AG04449 (cell line): Measurements from ENCODE around the gene ALG9.

Experiments used
- CTCF ChIA-PET: fragments of 350-600 bp; formaldehyde crosslinking; extraction: SDS; loops from one replicate; lab custom pipeline; 2021; ENCODE audit warnings: antibody characterized with exemption; lab: Yijun Ruan, JAX
- POLR2A ChIA-PET: fragments of 400-600, 350-600 bp; formaldehyde crosslinking; extraction: SDS; loops from one replicate; lab custom pipeline; 2020; ENCODE audit warnings: antibody characterized with exemption, inconsistent platforms; lab: Yijun Ruan, JAX
- DNase-seq: peaks from one replicate; pipeline ENCODE4 v3.0.0-alpha.2; 2010; ENCODE audit warnings: low read depth, low spot score
- H3K4me3 ChIP-seq: 2 replicates; pipeline ENCODE4 v1.5.1; 2011; ENCODE audit warnings: low read depth, mild to moderate bottlenecking, control low read depth, low read length
- CTCF ChIP-seq: IDR thresholded peaks from one replicate; pipeline ENCODE4 v1.5.1; 2011; ENCODE audit warnings: mild to moderate bottlenecking, moderate library complexity, low read length, control low read depth, inconsistent platforms; ENCODE audit not compliant: insufficient read depth; ENCODE audit errors: missing control alignments

The ALG9 gene

DNA sequence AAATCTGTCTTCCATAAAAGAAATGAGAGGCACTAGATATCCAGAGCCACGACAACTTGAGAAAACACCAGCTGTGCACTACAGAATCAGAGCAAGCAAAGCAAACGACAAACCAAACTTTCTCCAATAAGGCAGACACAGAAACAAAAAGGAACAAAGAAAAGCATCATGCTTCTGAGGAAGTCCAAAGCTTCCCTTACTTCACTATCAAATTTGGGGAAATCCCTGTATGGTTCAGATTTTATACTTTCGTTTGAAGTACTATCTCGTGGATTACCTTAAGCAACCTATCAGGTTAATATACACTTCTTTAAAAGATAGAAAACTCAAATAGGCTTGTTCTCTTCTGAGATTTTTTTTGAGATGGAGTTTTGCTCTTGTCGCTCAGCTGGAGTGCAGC is 27.7 kb downstream of the ALG9 start:
- ChIA-PET POLR2A (no interaction called here), CTCF (interaction anchor here (0.7 to 7.6 kb wide), 21 partner anchors 10 to 398 kb away, joined by 3 to 66 read pairs (median 12); no protein-coding TSS in a partner anchor)
- TF ChIP-seq CTCF: no peak
- DNase-seq: no peak
- no peak overlapping the region for H3K4me3 ChIP-seq

DNA sequence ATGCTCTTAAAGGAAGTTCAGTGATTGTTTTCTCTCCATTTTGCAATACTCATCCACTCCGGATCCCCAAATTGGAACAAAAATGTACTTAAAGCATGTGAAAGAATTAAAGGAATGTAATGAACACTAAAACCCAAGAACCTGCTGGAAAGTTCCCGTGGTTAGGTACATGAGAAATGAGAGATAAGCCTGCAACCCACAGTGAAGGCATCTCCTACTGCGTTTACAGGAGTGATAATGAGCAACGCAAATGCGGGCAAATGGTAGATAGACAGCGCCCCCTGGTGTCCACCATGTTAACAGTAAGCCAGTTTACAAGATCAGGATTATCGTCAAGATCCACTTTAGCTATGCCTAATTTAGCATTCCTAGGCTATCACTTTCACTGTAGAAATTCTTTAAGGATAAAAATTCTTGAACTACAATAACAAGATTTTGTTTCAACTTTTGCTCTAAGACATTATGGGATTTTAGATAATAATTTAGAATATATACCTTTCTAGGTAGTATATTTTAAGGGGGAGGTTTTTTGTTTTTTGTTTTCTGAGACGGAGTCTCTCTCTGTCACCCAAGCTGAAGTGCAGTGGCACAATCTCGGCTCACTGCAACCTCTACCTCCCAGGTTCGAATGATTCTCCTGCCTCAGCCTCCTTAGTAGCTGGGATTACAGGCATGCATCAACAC is 29.9 kb downstream of the ALG9 start:
- DNase-seq: peak; percentile 96
- POLR2A ChIA-PET: interaction anchor here (0.9 kb wide), 1 partner anchor 18 kb away, joined by 3 read pairs; no protein-coding TSS in a partner anchor
- CTCF ChIA-PET: interaction anchor here (0.6 to 7.6 kb wide), 33 partner anchors 8 to 558 kb away, joined by 3 to 66 read pairs (median 5); no protein-coding TSS in a partner anchor
- no peak overlapping the region for H3K4me3 ChIP-seq
- peak; percentile 78 for TF ChIP-seq CTCF

DNA sequence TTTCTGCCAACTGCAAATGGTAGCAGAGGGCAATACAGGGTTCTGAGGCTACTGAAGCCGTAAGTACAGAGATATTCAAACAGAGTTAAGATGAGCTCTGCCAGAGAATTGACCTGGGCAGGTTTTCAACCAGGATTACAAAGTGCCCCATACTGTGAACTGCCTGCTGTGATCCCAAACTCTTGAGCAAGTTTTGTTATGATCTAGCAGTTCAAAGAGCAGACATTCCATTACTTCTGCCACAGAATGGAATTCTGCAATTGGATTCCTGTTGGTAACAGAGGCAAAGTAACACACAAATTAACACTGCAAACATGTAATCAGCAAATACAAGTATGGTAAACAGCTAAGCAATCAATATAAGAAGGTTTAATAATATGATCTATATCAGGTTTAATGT is 31.2 kb downstream of the ALG9 start:
- H3K4me3 ChIP-seq: no peak overlapping the region
- TF ChIP-seq CTCF: no peak
- no peak for DNase-seq
- POLR2A ChIA-PET: no interaction called here
- CTCF ChIA-PET: interaction anchor here (0.6 to 7.6 kb wide), 22 partner anchors 7 to 385 kb away, joined by 3 to 66 read pairs (median 4); partner anchors contain the start of gene ALG9

- ChIA-PET POLR2A (no interaction called here), CTCF (interaction anchor here (1.5 to 2.7 kb wide), 7 partner anchors 8 to 234 kb away, joined by 3 to 8 read pairs (median 6); partner anchors contain the start of gene PPP2R1B)
- DNase-seq: no peak
- no peak overlapping the region for H3K4me3 ChIP-seq
- no peak for TF ChIP-seq CTCF
Measured at GRCh38 chr11:111838054-111838453, 33.3 kb downstream of the ALG9 start.

GRCh38 chr11:111837366-111837891 is 34.0 kb downstream of the ALG9 start:
- TF ChIP-seq CTCF: no peak
- ChIA-PET POLR2A (no interaction called here), CTCF (interaction anchor here (0.6 to 2.7 kb wide), 10 partner anchors 9 to 554 kb away, joined by 3 to 7 read pairs (median 4); partner anchors contain the start of gene PPP2R1B)
- no peak overlapping the region for H3K4me3 ChIP-seq
- DNase-seq: no peak

DNA sequence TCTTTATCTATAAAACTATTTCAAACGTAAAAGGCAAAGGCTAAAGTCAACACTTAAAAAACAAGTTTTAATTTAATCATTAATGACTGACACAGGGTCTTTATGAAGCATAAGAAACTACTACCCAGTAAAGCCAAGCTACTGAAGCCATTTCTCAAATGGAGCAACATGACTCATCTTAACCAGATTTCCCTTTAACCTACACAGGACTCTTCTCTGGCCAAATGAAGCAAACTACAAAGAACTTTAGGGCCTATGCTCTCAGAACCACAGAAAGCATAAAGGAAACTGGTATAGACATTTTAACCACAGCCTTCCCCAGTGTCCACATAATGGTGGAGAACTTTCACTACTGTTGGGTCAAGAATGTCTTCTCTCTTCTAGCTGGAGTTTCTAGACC is 34.7 kb downstream of the ALG9 start:
- POLR2A ChIA-PET: interaction anchor here (0.9 kb wide), 1 partner anchor 250 kb away, joined by 3 read pairs; no protein-coding TSS in a partner anchor
- no peak for TF ChIP-seq CTCF
- H3K4me3 ChIP-seq: no peak overlapping the region
- CTCF ChIA-PET: interaction anchor here (1.0 to 4.7 kb wide), 8 partner anchors 10 to 254 kb away, joined by 3 to 33 read pairs (median 4); partner anchors contain the start of gene ALG9
- DNase-seq: no peak
